Measurements from ENCODE around the gene ARHGAP21. TPM values are rescaled to one million over a fixed set of nuclear protein-coding genes. Genes with fewer than 3 reads are reported as not detected.

ARHGAP21 gene
- polyA plus RNA-seq, 1 donor from 2014 or later = 138 TPM

DNA sequence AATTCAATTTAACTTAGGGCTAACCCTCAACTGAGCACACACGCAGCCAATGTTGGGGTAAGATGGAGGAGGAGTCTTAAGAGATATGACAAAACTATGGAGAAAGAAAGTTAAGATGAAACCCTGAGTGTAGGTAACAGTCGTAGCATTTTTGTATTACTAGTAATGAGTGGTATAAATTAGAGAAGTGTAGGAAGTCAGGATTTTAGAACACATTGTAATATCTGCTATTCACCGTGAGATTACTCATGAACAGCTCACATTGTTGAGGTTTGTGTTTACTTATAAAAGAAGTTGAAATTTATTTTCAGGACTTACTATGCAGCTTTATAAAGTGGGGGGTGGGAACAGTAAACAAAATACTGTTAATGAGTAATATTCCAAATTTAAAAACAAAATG lies 107.2 kb downstream of the ARHGAP21 start:
- Histone ChIP-seq H3K27ac (ENCODE audit: low read length) (no peak overlapping the region), H3K36me3 (ENCODE audit: insufficient read depth, low read length) (peaks cover 6% of the 10 kb centered on the region), H3K9me3 (ENCODE audit: low read length) (no peaks in the 10 kb centered on the region), H3K4me3 (ENCODE audit: low read length) (no peak overlapping the region), H3K9me2 (ENCODE audit: insufficient read depth, low read length) (no peaks in the 10 kb centered on the region), H3K9ac (ENCODE audit: low read length) (no peak overlapping the region), H3K79me2 (replicated peaks; ENCODE audit: insufficient read depth, low read length) (peaks cover 8% of the 10 kb centered on the region), H3K27me3 (ENCODE audit: insufficient read depth, low read depth, low read length) (no peaks in the 10 kb centered on the region), H3K4me2 (ENCODE audit: low read length) (no peak overlapping the region), H3F3A (ENCODE audit: insufficient read depth, low read length, poor library complexity, severe bottlenecking) (no peaks in the 10 kb centered on the region), H4K20me1 (ENCODE audit: insufficient read depth) (no peaks in the 10 kb centered on the region), H2AFZ (ENCODE audit: low read depth, low read length) (no peak overlapping the region)
- TF ChIP-seq EP300 (conservative IDR thresholded peaks at IDR 0.05; ENCODE audit: poor library complexity, severe bottlenecking) = no peak
- TF ChIP-seq, protein P1, sequence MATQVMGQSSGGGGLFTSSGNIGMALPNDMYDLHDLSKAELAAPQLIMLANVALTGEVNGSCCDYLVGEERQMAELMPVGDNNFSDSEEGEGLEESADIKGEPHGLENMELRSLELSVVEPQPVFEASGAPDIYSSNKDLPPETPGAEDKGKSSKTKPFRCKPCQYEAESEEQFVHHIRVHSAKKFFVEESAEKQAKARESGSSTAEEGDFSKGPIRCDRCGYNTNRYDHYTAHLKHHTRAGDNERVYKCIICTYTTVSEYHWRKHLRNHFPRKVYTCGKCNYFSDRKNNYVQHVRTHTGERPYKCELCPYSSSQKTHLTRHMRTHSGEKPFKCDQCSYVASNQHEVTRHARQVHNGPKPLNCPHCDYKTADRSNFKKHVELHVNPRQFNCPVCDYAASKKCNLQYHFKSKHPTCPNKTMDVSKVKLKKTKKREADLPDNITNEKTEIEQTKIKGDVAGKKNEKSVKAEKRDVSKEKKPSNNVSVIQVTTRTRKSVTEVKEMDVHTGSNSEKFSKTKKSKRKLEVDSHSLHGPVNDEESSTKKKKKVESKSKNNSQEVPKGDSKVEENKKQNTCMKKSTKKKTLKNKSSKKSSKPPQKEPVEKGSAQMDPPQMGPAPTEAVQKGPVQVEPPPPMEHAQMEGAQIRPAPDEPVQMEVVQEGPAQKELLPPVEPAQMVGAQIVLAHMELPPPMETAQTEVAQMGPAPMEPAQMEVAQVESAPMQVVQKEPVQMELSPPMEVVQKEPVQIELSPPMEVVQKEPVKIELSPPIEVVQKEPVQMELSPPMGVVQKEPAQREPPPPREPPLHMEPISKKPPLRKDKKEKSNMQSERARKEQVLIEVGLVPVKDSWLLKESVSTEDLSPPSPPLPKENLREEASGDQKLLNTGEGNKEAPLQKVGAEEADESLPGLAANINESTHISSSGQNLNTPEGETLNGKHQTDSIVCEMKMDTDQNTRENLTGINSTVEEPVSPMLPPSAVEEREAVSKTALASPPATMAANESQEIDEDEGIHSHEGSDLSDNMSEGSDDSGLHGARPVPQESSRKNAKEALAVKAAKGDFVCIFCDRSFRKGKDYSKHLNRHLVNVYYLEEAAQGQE (IDR thresholded peaks at IDR 0.05; ENCODE audit: borderline replicate concordance) = no peak
- TF ChIP-seq POLR2AphosphoS5 (IDR thresholded peaks at IDR 0.05) = no peak
- no peak for TF ChIP-seq TAF1 (IDR thresholded peaks at IDR 0.05; ENCODE audit: low read depth)
- TF ChIP-seq, protein P2, sequence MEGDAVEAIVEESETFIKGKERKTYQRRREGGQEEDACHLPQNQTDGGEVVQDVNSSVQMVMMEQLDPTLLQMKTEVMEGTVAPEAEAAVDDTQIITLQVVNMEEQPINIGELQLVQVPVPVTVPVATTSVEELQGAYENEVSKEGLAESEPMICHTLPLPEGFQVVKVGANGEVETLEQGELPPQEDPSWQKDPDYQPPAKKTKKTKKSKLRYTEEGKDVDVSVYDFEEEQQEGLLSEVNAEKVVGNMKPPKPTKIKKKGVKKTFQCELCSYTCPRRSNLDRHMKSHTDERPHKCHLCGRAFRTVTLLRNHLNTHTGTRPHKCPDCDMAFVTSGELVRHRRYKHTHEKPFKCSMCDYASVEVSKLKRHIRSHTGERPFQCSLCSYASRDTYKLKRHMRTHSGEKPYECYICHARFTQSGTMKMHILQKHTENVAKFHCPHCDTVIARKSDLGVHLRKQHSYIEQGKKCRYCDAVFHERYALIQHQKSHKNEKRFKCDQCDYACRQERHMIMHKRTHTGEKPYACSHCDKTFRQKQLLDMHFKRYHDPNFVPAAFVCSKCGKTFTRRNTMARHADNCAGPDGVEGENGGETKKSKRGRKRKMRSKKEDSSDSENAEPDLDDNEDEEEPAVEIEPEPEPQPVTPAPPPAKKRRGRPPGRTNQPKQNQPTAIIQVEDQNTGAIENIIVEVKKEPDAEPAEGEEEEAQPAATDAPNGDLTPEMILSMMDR (IDR thresholded peaks at IDR 0.05; ENCODE audit: poor library complexity, severe bottlenecking) = no peak
- TF ChIP-seq EZH2 (IDR thresholded peaks at IDR 0.05; ENCODE audit: borderline replicate concordance, insufficient read depth, low read length, poor library complexity, severe bottlenecking) = no peak
- TF ChIP-seq MXI1 (conservative IDR thresholded peaks at IDR 0.05; ENCODE audit: poor library complexity, severe bottlenecking) = no peak
- TF ChIP-seq SMC3 (conservative IDR thresholded peaks at IDR 0.05; ENCODE audit: poor library complexity) = no peak

DNA sequence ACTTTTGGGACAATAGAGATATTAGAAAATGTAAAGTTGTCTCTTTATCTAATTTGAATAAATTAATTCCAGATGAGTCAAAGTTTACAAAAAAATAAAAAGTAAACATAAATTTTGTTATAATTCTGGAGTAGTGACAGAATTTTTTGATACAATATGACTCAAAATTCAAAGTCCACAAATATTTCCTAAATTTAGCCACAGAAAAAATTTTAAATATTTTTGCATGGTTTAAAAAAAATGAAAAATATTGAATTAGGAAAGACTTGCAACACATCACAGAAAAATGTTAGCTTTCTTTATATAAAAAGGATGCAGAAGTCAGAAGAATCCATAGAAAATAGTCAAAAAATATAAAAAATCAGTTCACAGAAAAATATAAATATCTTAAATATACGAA lies 117.7 kb downstream of the ARHGAP21 start:
- Histone ChIP-seq H3K9me3 (ENCODE audit: low read length) (no peaks in the 10 kb centered on the region), H2AFZ (ENCODE audit: low read depth, low read length) (no peak overlapping the region), H3K4me3 (ENCODE audit: low read length) (no peak overlapping the region), H3K36me3 (ENCODE audit: insufficient read depth, low read length) (peaks cover 5% of the 10 kb centered on the region), H3K9ac (ENCODE audit: low read length) (no peak overlapping the region), H4K20me1 (ENCODE audit: insufficient read depth) (no peaks in the 10 kb centered on the region), H3F3A (ENCODE audit: insufficient read depth, low read length, poor library complexity, severe bottlenecking) (no peaks in the 10 kb centered on the region), H3K9me2 (ENCODE audit: insufficient read depth, low read length) (no peaks in the 10 kb centered on the region), H3K27ac (ENCODE audit: low read length) (no peak overlapping the region), H3K4me2 (ENCODE audit: low read length) (no peak overlapping the region), H3K79me2 (replicated peaks; ENCODE audit: insufficient read depth, low read length) (no peaks in the 10 kb centered on the region), H3K27me3 (ENCODE audit: insufficient read depth, low read depth, low read length) (no peaks in the 10 kb centered on the region)
- TF ChIP-seq SMC3 (conservative IDR thresholded peaks at IDR 0.05; ENCODE audit: poor library complexity) (no peak), EZH2 (IDR thresholded peaks at IDR 0.05; ENCODE audit: borderline replicate concordance, insufficient read depth, low read length, poor library complexity, severe bottlenecking) (no peak), EP300 (conservative IDR thresholded peaks at IDR 0.05; ENCODE audit: poor library complexity, severe bottlenecking) (no peak), POLR2AphosphoS5 (IDR thresholded peaks at IDR 0.05) (no peak), RAD21 (conservative IDR thresholded peaks at IDR 0.05) (no peak), TAF1 (IDR thresholded peaks at IDR 0.05; ENCODE audit: low read depth) (no peak), MXI1 (conservative IDR thresholded peaks at IDR 0.05; ENCODE audit: poor library complexity, severe bottlenecking) (no peak)
- TF ChIP-seq, protein P1 (IDR thresholded peaks at IDR 0.05; ENCODE audit: borderline replicate concordance) = no peak
- TF ChIP-seq, protein P2 (IDR thresholded peaks at IDR 0.05; ENCODE audit: poor library complexity, severe bottlenecking) = no peak

Data from neural cell (in vitro differentiated cells).